Hepatocyte (in vitro differentiated cells): Measurements from ENCODE around the gene RPH3AL. TPM values are rescaled to one million over a fixed set of nuclear protein-coding genes. Genes with fewer than 3 reads are reported as not detected.

Source experiments
- DNase-seq: peaks from one replicate; pipeline ENCODE4 v3.0.0-alpha.2; 2016; ENCODE audit warnings: low spot score
- H2AFZ ChIP-seq: fragments of 200-600 bp; sonication (generic); 2 replicates; pipeline ENCODE4 v1.6.0; 2016; ENCODE audit warnings: antibody characterized with exemption, mild to moderate bottlenecking
- H3K27ac ChIP-seq: fragments of 200-600 bp; sonication (generic); 2 replicates; pipeline ENCODE4 v1.5.1; 2016; ENCODE audit warnings: mild to moderate bottlenecking
- H3K27me3 ChIP-seq: fragments of 200-600 bp; sonication (generic); 2 replicates; pipeline ENCODE4 v1.6.1; 2016
- H3K36me3 ChIP-seq: fragments of 200-600 bp; sonication (generic); replicated peaks from 2 replicates; pipeline ENCODE4 v1.5.1; 2016; ENCODE audit warnings: low read depth; ENCODE audit not compliant: insufficient read depth
- H3K4me1 ChIP-seq: fragments of 200-600 bp; sonication (generic); 2 replicates; pipeline ENCODE4 v1.5.1; 2016; ENCODE audit warnings: mild to moderate bottlenecking, moderate library complexity; ENCODE audit not compliant: insufficient read depth
- H3K4me2 ChIP-seq: fragments of 200-600 bp; sonication (generic); 2 replicates; pipeline ENCODE4 v1.6.0; 2016
- H3K4me3 ChIP-seq: fragments of 200-600 bp; sonication (generic); 2 replicates; pipeline ENCODE4 v1.5.1; 2016; ENCODE audit warnings: mild to moderate bottlenecking
- H3K79me2 ChIP-seq: fragments of 200-600 bp; sonication (generic); 2 replicates; pipeline ENCODE4 v1.6.0; 2017; ENCODE audit warnings: mild to moderate bottlenecking
- H3K9me2 ChIP-seq: fragments of 200-600 bp; sonication (generic); replicated peaks from 2 replicates; pipeline ENCODE4 v1.6.0; 2017; ENCODE audit warnings: mild to moderate bottlenecking; ENCODE audit not compliant: insufficient read depth
- H3K9me3 ChIP-seq: fragments of 200-600 bp; sonication (generic); 2 replicates; pipeline ENCODE4 v1.5.1; 2016; ENCODE audit warnings: low read depth, mild to moderate bottlenecking
- H4K20me1 ChIP-seq: fragments of 200-600 bp; sonication (generic); 2 replicates; pipeline ENCODE4 v1.6.0; 2016; ENCODE audit warnings: mild to moderate bottlenecking; ENCODE audit not compliant: insufficient read depth, poor library complexity, severe bottlenecking
- CTCF ChIP-seq: fragments of 200-600 bp; sonication (generic); IDR thresholded peaks from 2 replicates; pipeline ENCODE4 v1.5.1; 2016; ENCODE audit warnings: antibody characterized with exemption, mild to moderate bottlenecking; ENCODE audit not compliant: poor library complexity
- EZH2 ChIP-seq: fragments of 200-600 bp; sonication (generic); IDR thresholded peaks from 2 replicates; pipeline ENCODE4 v1.6.1; 2016; ENCODE audit warnings: antibody characterized with exemption, mild to moderate bottlenecking, borderline replicate concordance
- EZH2phosphoT487 ChIP-seq: fragments of 200-600 bp; sonication (generic); IDR thresholded peaks from one replicate; pipeline ENCODE4 v1.6.1; 2018; ENCODE audit warnings: antibody characterized with exemption, mild to moderate bottlenecking, low read depth, moderate library complexity; ENCODE audit not compliant: unreplicated experiment, severe bottlenecking
- WGBS: methylation state at CpG from one replicate; pipeline ENCODE4 v1.1.6; 2016; ENCODE audit warnings: low lambda C conversion rate; ENCODE audit errors: missing lambda C conversion rate; 5-methylcytosine and 5-hydroxymethylcytosine counted together
- polyA plus RNA-seq: library from polyadenylated mRNA; unstranded; fragments of >200 nt; fragmentation: Nextera tagmentation; extraction: Ambion mirVana; gene quantifications from 2 replicates; pipeline ENCODE4 v1.2.1, GENCODE V29; 2016
- total RNA-seq: library from RNA; depleted of rRNA; stranded (reverse); fragments of >200 nt; gene quantifications from 2 replicates; pipeline ENCODE4 v1.2.3, GENCODE V29; 2014

Gene RPH3AL
- total and polyA plus RNA-seq, 2 experiments from 2014 or later, result 7.0 to 7.6 TPM

GRCh38 chr17:249236-249993, 103.2 kb downstream of the RPH3AL start:
- H3K4me1 ChIP-seq, result no peaks in the 10 kb centered on the region
- no peak overlapping the region for H3K27ac ChIP-seq
- TF ChIP-seq EZH2 (no peak), EZH2phosphoT487 (no peak), CTCF (no peak)
- no peak overlapping the region for H3K4me2 ChIP-seq
- H3K9me2 ChIP-seq, result no peaks in the 10 kb centered on the region
- no peaks in the 10 kb centered on the region for H4K20me1 ChIP-seq
- no peak for DNase-seq
- no peaks in the 10 kb centered on the region for H3K9me3 ChIP-seq
- H3K36me3 ChIP-seq, result no peaks in the 10 kb centered on the region
- H3K27me3 ChIP-seq, result no peaks in the 10 kb centered on the region
- 91% methylated on average over 22 of the region's 24 CpGs for WGBS
- no peak overlapping the region for H3K4me3 ChIP-seq
- no peaks in the 10 kb centered on the region for H3K79me2 ChIP-seq
- H2AFZ ChIP-seq, result no peak overlapping the region

DNA sequence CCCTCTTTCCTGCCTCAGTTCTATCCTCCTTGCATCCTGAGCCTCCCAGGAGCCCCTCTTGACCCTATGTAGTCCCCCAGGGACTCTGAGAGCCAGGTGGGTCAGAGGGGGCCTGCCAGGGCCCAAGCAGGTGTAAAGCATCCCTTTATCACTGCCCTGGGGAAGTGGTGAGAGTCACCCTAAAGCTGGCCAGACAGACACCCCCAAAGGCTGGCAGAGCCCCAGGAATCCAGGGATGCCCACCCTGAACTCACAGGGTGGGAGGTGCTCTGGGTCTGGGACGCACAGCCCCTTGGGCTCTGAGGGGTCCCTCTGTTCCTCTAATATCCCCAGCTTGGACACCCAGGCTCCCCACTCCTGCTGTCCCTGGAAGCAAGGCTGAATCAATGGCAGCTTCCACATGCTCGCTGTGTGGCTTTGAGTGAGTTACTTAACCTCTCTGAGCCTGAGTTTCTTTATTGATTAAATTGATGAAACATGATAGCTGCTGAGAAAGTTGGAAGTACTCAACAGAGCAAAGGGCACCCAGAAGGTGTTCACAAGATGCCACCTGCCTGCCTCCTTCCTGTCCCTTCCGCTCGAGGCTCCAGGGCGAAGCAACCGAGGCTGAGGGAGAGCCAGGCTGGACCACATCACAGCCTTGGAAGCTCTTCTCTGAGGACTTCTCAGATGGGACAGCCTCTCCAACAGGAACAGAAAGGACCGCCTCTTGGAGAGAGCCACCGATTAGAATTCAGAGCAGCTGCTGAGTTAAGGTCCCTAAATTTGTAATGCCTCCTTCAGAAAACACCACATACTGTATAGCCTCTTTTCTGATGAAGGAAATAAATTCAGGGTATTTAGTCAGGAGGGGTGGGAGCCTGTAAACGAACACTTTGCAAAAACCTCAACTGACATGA, 104.0 kb downstream of the RPH3AL start:
- no peaks in the 10 kb centered on the region for H3K36me3 ChIP-seq
- H3K4me2 ChIP-seq, result no peak overlapping the region
- WGBS, result 91% methylated on average over 9 of the region's 9 CpGs
- H4K20me1 ChIP-seq, result no peaks in the 10 kb centered on the region
- TF ChIP-seq EZH2phosphoT487, result no peak
- no peak for TF ChIP-seq CTCF
- TF ChIP-seq EZH2, result no peak
- H3K27ac ChIP-seq, result no peak overlapping the region
- no peak overlapping the region for H3K4me3 ChIP-seq
- H3K27me3 ChIP-seq, result no peaks in the 10 kb centered on the region
- H3K4me1 ChIP-seq, result no peaks in the 10 kb centered on the region
- DNase-seq, result no peak
- H3K9me2 ChIP-seq, result no peaks in the 10 kb centered on the region
- H2AFZ ChIP-seq, result no peak overlapping the region
- no peaks in the 10 kb centered on the region for H3K9me3 ChIP-seq
- no peaks in the 10 kb centered on the region for H3K79me2 ChIP-seq

GRCh38 chr17:247767-248166, 104.8 kb downstream of the RPH3AL start:
- TF ChIP-seq EZH2phosphoT487 (no peak), CTCF (no peak), EZH2 (no peak)
- Histone ChIP-seq H3K4me2 (no peak overlapping the region), H2AFZ (no peak overlapping the region), H3K27me3 (no peaks in the 10 kb centered on the region), H4K20me1 (no peaks in the 10 kb centered on the region), H3K79me2 (no peaks in the 10 kb centered on the region), H3K4me3 (no peak overlapping the region), H3K9me3 (no peaks in the 10 kb centered on the region), H3K36me3 (no peaks in the 10 kb centered on the region), H3K27ac (no peak overlapping the region), H3K4me1 (no peaks in the 10 kb centered on the region), H3K9me2 (no peaks in the 10 kb centered on the region)
- DNase-seq, result no peak
- WGBS, result 75% methylated on average over 8 of the region's 8 CpGs
